ENCODE measurements around the gene RIC8A. TPM values are rescaled to one million over a fixed set of nuclear protein-coding genes. Genes with fewer than 3 reads are reported as not detected.

Gene RIC8A
- total RNA-seq, 1 donor from 2014 or later: 157 TPM

DNA sequence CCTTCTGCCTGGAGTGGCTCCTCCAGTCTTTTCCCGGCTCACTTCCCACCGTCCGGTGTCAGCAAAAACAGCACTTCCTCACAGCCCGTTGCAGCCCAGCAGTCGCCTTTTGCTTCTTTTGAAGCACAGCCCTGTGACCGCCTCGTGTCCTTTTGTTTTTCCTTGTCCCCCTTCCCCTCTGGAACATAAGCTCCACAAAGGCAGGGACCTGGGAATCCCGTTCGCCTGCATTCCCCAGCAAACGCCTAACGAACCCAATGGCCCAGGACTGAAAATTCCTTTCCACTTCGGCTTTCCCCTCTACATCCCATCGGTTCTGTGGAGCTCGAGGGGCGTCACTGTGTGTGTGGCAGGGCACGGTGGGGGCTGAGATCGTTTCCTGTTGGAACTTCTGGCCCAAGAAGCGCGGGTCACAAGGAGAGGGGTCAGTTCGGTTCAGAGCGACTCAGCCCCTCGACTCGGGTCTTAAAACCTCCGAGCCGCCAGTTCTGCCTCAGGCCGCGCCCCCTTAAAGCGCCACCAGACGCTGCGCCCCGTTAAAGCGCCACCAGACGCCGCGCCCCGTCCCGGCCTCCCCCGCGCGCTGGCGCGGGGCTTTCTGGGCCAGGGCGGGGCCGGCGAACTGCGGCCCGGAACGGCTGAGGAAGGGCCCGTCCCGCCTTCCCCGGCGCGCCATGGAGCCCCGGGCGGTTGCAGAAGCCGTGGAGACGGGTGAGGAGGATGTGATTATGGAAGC is 841 bp downstream of the RIC8A start:
- DNase-seq (ENCODE audit: low read depth) (peak; percentile 50), FAIRE-seq (no peak)
- Mint-ChIP-seq H3K4me1 (ENCODE audit: low read depth, unreplicated experiment) (peaks cover 51% of the 10 kb centered on the region), H3K9me3 (ENCODE audit: unreplicated experiment) (no peaks in the 10 kb centered on the region), H3K27ac (ENCODE audit: unreplicated experiment) (peak overlapping the region; percentile 100), H3K36me3 (ENCODE audit: low read depth, unreplicated experiment) (peaks cover 23% of the 10 kb centered on the region), H3K27me3 (ENCODE audit: low read depth, unreplicated experiment) (no peaks in the 10 kb centered on the region), H3K4me3 (ENCODE audit: unreplicated experiment) (peak overlapping the region; percentile 99)
- H3K9me3 ChIP-seq (ENCODE audit: insufficient read depth, low read depth, low read length): no peaks in the 10 kb centered on the region
- H4K20me1 ChIP-seq (ENCODE audit: insufficient read depth, low read length): peaks cover 79% of the 10 kb centered on the region
- H2AFZ ChIP-seq (ENCODE audit: low read depth, low read length): peak overlapping the region; percentile 72
- peaks cover 36% of the 10 kb centered on the region for H3K36me3 ChIP-seq (ENCODE audit: insufficient read depth, low read length)
- peaks cover 94% of the 10 kb centered on the region for H3K79me2 ChIP-seq (ENCODE audit: insufficient read depth, low read length)
- H3K4me3 ChIP-seq (ENCODE audit: insufficient read depth, low read depth, low read length): peak overlapping the region; percentile 86
- TF ChIP-seq, protein P1, sequence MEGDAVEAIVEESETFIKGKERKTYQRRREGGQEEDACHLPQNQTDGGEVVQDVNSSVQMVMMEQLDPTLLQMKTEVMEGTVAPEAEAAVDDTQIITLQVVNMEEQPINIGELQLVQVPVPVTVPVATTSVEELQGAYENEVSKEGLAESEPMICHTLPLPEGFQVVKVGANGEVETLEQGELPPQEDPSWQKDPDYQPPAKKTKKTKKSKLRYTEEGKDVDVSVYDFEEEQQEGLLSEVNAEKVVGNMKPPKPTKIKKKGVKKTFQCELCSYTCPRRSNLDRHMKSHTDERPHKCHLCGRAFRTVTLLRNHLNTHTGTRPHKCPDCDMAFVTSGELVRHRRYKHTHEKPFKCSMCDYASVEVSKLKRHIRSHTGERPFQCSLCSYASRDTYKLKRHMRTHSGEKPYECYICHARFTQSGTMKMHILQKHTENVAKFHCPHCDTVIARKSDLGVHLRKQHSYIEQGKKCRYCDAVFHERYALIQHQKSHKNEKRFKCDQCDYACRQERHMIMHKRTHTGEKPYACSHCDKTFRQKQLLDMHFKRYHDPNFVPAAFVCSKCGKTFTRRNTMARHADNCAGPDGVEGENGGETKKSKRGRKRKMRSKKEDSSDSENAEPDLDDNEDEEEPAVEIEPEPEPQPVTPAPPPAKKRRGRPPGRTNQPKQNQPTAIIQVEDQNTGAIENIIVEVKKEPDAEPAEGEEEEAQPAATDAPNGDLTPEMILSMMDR (IDR thresholded peaks at IDR 0.05; ENCODE audit: insufficient read depth, low read depth, low read length): no peak
- no peak for TF ChIP-seq EZH2 (IDR thresholded peaks at IDR 0.05; ENCODE audit: insufficient read depth, low read length)
- H3K9ac ChIP-seq (ENCODE audit: low read length): peak overlapping the region; percentile 97
- no peaks in the 10 kb centered on the region for H3K27me3 ChIP-seq (ENCODE audit: insufficient read depth, low read length)
- peak overlapping the region; percentile 94 for H3K27ac ChIP-seq (ENCODE audit: low read depth, low read length)
- H3K4me1 ChIP-seq (ENCODE audit: insufficient read depth, low read length): peaks cover 33% of the 10 kb centered on the region
- H3K4me2 ChIP-seq (ENCODE audit: low read length): peak overlapping the region; percentile 97

- DNase-seq (ENCODE audit: low read depth) (no peak), FAIRE-seq (no peak)
- H3K4me1 Mint-ChIP-seq (ENCODE audit: low read depth, unreplicated experiment): peaks cover 47% of the 10 kb centered on the region
- peaks cover 77% of the 10 kb centered on the region for H4K20me1 ChIP-seq (ENCODE audit: insufficient read depth, low read length)
- H3K27me3 Mint-ChIP-seq (ENCODE audit: low read depth, unreplicated experiment): no peaks in the 10 kb centered on the region
- peak overlapping the region; percentile 97 for H3K4me2 ChIP-seq (ENCODE audit: low read length)
- peaks cover 37% of the 10 kb centered on the region for H3K36me3 ChIP-seq (ENCODE audit: insufficient read depth, low read length)
- H3K79me2 ChIP-seq (ENCODE audit: insufficient read depth, low read length): peaks cover 88% of the 10 kb centered on the region
- H3K4me3 Mint-ChIP-seq (ENCODE audit: unreplicated experiment): peak overlapping the region; percentile 99
- peak overlapping the region; percentile 97 for H3K9ac ChIP-seq (ENCODE audit: low read length)
- no peaks in the 10 kb centered on the region for H3K9me3 ChIP-seq (ENCODE audit: insufficient read depth, low read depth, low read length)
- no peak for TF ChIP-seq EZH2 (IDR thresholded peaks at IDR 0.05; ENCODE audit: insufficient read depth, low read length)
- TF ChIP-seq, protein P1 (IDR thresholded peaks at IDR 0.05; ENCODE audit: insufficient read depth, low read depth, low read length): no peak
- H3K4me1 ChIP-seq (ENCODE audit: insufficient read depth, low read length): peaks cover 33% of the 10 kb centered on the region
- H3K4me3 ChIP-seq (ENCODE audit: insufficient read depth, low read depth, low read length): peak overlapping the region; percentile 86
- H3K27ac Mint-ChIP-seq (ENCODE audit: unreplicated experiment): peak overlapping the region; percentile 80
- H3K36me3 Mint-ChIP-seq (ENCODE audit: low read depth, unreplicated experiment): peaks cover 22% of the 10 kb centered on the region
- H3K27me3 ChIP-seq (ENCODE audit: insufficient read depth, low read length): no peaks in the 10 kb centered on the region
- H2AFZ ChIP-seq (ENCODE audit: low read depth, low read length): no peak overlapping the region
- H3K9me3 Mint-ChIP-seq (ENCODE audit: unreplicated experiment): no peaks in the 10 kb centered on the region
- peak overlapping the region; percentile 94 for H3K27ac ChIP-seq (ENCODE audit: low read depth, low read length)
Measured at GRCh38 chr11:208917-209260, 1.4 kb downstream of the RIC8A start.
